Spinal cord (tissue), 10 donors: ENCODE measurements around the gene IL17D. TPM values are rescaled to one million over a fixed set of nuclear protein-coding genes. Genes with fewer than 3 reads are reported as not detected.
"Not testable (repeated sequence)": the region's sequence is repeated elsewhere in the genome, so short reads cannot be mapped to it uniquely, and the experiment has no call there.

ENCODE experiments used
- DNase-seq, 6 donors: peaks; one replicate each; pipeline versions ENCODE4 v3.0.0 to v3.0.0-alpha.2; 2013 to 2015; ENCODE audit warnings: low spot score in 6 of 6, low read depth in 4 of 6
- H3K27ac ChIP-seq: one replicate; pipeline ENCODE4 v1.5.1; 2013; ENCODE audit warnings: low read depth, low read length, control low read depth
- H3K27me3 ChIP-seq: one replicate; pipeline ENCODE4 v1.6.1; 2013; ENCODE audit warnings: low read length; ENCODE audit not compliant: control insufficient read depth, insufficient read depth
- H3K36me3 ChIP-seq: one replicate; pipeline ENCODE4 v1.6.1; 2013; ENCODE audit warnings: low read length; ENCODE audit not compliant: control insufficient read depth, insufficient read depth
- H3K4me1 ChIP-seq: one replicate; pipeline ENCODE4 v1.6.1; 2013; ENCODE audit warnings: low read length; ENCODE audit not compliant: control insufficient read depth, insufficient read depth
- H3K4me3 ChIP-seq: one replicate; pipeline ENCODE4 v1.5.1; 2013; ENCODE audit warnings: low read depth, low read length, control low read depth
- H3K9me3 ChIP-seq: one replicate; pipeline ENCODE4 v1.6.1; 2013; ENCODE audit warnings: low read length; ENCODE audit not compliant: control insufficient read depth, insufficient read depth
- WGBS: methylation state at CpG from one replicate; pipeline ENCODE4 v1.1.5; 2013; ENCODE audit warnings: missing lambda C conversion rate; ENCODE audit not compliant: insufficient coverage; 5-methylcytosine and 5-hydroxymethylcytosine counted together
- polyA plus RNA-seq, 2 donors: library from polyadenylated mRNA; unstranded; fragments of 120-200 nt; gene quantifications; one replicate each; pipeline ENCODE4 v1.2.1, GENCODE V29; 2013; ENCODE audit not compliant: insufficient read length in 2 of 2
- total RNA-seq, 2 donors: library from RNA; depleted of rRNA in 1 of 2; stranded (reverse); fragments of 120-200 nt in 1 of 2; fragments of >200 nt in 1 of 2; gene quantifications; one replicate each; pipeline versions ENCODE4 v1.2.3 to v1.2.4, GENCODE V29; 2013 to 2014
- donor health status: healthy.

IL17D gene
- total and polyA plus RNA-seq, 4 donors, result 19.8 to 94.7 (median 53.4) TPM

- Histone ChIP-seq H3K27ac (peak overlapping the region; percentile 79), H3K36me3 (no peaks in the 10 kb centered on the region), H3K4me1 (peaks cover 23% of the 10 kb centered on the region), H3K9me3 (no peaks in the 10 kb centered on the region), H3K27me3 (no peaks in the 10 kb centered on the region), H3K4me3 (no peak overlapping the region)
- DNase-seq, result peak in 4 of 6 donors; percentile 36 to 84 (median 52)
- WGBS, result 50% methylated on average over 5 of the region's 5 CpGs
Measured at GRCh38 chr13:20673715-20674114, 29.8 kb upstream of the IL17D start.

GRCh38 chr13:20676213-20676612 is 27.3 kb upstream of the IL17D start:
- Histone ChIP-seq H3K9me3 (no peaks in the 10 kb centered on the region), H3K36me3 (no peaks in the 10 kb centered on the region), H3K27ac (no peak overlapping the region), H3K4me1 (peaks cover 21% of the 10 kb centered on the region), H3K4me3 (no peak overlapping the region), H3K27me3 (no peaks in the 10 kb centered on the region)
- DNase-seq, result no peak
- WGBS, result 95% methylated on average over 2 of the region's 2 CpGs

GRCh38 chr13:20678606-20679005 is 24.9 kb upstream of the IL17D start:
- not testable (repeated sequence) for H3K4me3 ChIP-seq, H3K36me3 ChIP-seq, H3K9me3 ChIP-seq, H3K27me3 ChIP-seq, H3K4me1 ChIP-seq
- WGBS, result 9% methylated on average over 5 of the region's 7 CpGs
- DNase-seq, result peak in 2 of 6 donors; percentile 34 to 82
- peak overlapping the region; percentile 25 for H3K27ac ChIP-seq

- no peak overlapping the region for H3K4me3 ChIP-seq
- peaks cover 6% of the 10 kb centered on the region for H3K4me1 ChIP-seq
- WGBS, result no CpG with 5 or more reads among the region's 3 CpGs
- no peak for DNase-seq
- H3K27me3 ChIP-seq, result no peaks in the 10 kb centered on the region
- no peaks in the 10 kb centered on the region for H3K9me3 ChIP-seq
- H3K27ac ChIP-seq, result no peak overlapping the region
- no peaks in the 10 kb centered on the region for H3K36me3 ChIP-seq
Measured at GRCh38 chr13:20679879-20680278, 23.6 kb upstream of the IL17D start.

GRCh38 chr13:20680416-20681080 is 23.0 kb upstream of the IL17D start:
- Histone ChIP-seq H3K27ac (no peak overlapping the region), H3K27me3 (no peaks in the 10 kb centered on the region), H3K4me3 (no peak overlapping the region), H3K4me1 (peaks cover 5% of the 10 kb centered on the region), H3K9me3 (no peaks in the 10 kb centered on the region), H3K36me3 (no peaks in the 10 kb centered on the region)
- WGBS, result 96% methylated on average over 10 of the region's 10 CpGs
- no peak for DNase-seq

- H3K27me3 ChIP-seq, H3K36me3 ChIP-seq, H3K4me3 ChIP-seq, DNase-seq, H3K27ac ChIP-seq, H3K4me1 ChIP-seq, H3K9me3 ChIP-seq: not testable (repeated sequence)
- 72% methylated on average over 2 of the region's 5 CpGs for WGBS
Measured at GRCh38 chr13:20681481-20681880, 22.0 kb upstream of the IL17D start.

GRCh38 chr13:20682061-20682460 is 21.4 kb upstream of the IL17D start:
- Histone ChIP-seq H3K9me3 (no peaks in the 10 kb centered on the region), H3K27ac (no peak overlapping the region), H3K4me1 (peaks cover 5% of the 10 kb centered on the region), H3K27me3 (no peaks in the 10 kb centered on the region), H3K4me3 (no peak overlapping the region), H3K36me3 (no peaks in the 10 kb centered on the region)
- 40% methylated on average over 1 of the region's 1 CpG for whole genome bisulfite sequencing
- no peak for DNase-seq

- WGBS, result 88% methylated on average over 1 of the region's 4 CpGs
- no peak for DNase-seq
- H3K4me3 ChIP-seq, result no peak overlapping the region
- no peaks in the 10 kb centered on the region for H3K27me3 ChIP-seq
- H3K27ac ChIP-seq, result no peak overlapping the region
- peaks cover 3% of the 10 kb centered on the region for H3K36me3 ChIP-seq
- no peaks in the 10 kb centered on the region for H3K9me3 ChIP-seq
- peaks cover 5% of the 10 kb centered on the region for H3K4me1 ChIP-seq
Measured at GRCh38 chr13:20684041-20684440, 19.5 kb upstream of the IL17D start.

GRCh38 chr13:20684546-20684945 is 19.0 kb upstream of the IL17D start:
- Histone ChIP-seq H3K4me1 (peaks cover 5% of the 10 kb centered on the region), H3K4me3 (no peak overlapping the region), H3K36me3 (peaks cover 3% of the 10 kb centered on the region), H3K9me3 (no peaks in the 10 kb centered on the region), H3K27ac (no peak overlapping the region), H3K27me3 (no peaks in the 10 kb centered on the region)
- WGBS, result 70% methylated on average over 13 of the region's 18 CpGs
- no peak for DNase-seq

GRCh38 chr13:20685092-20685491 is 18.4 kb upstream of the IL17D start:
- H3K27me3 ChIP-seq, result no peaks in the 10 kb centered on the region
- H3K27ac ChIP-seq, result no peak overlapping the region
- DNase-seq, result peak in 1 of 6 donors; percentile 21
- H3K4me1 ChIP-seq, result peaks cover 5% of the 10 kb centered on the region
- WGBS, result 57% methylated on average over 6 of the region's 6 CpGs
- no peaks in the 10 kb centered on the region for H3K9me3 ChIP-seq
- H3K36me3 ChIP-seq, result peaks cover 3% of the 10 kb centered on the region
- no peak overlapping the region for H3K4me3 ChIP-seq
